AG09309 (cell line): ENCODE measurements around the gene AMPH.

Experiments used
- DNase-seq: peaks from one replicate; pipeline ENCODE4 v3.0.0-alpha.2; 2010; ENCODE audit warnings: low read depth
- H3K4me3 ChIP-seq: 2 replicates; pipeline ENCODE4 v1.5.1; 2011; ENCODE audit warnings: mild to moderate bottlenecking, low read depth, low read length, moderate library complexity; ENCODE audit not compliant: control insufficient read depth
- TF ChIP-seq, protein P1 (sequence below): IDR thresholded peaks from 2 replicates; pipeline ENCODE4 v1.5.1; 2011; ENCODE audit warnings: mild to moderate bottlenecking, low read depth, low read length, inconsistent platforms; ENCODE audit not compliant: insufficient read depth, control insufficient read depth; ENCODE audit errors: missing control alignments

Gene AMPH

DNA sequence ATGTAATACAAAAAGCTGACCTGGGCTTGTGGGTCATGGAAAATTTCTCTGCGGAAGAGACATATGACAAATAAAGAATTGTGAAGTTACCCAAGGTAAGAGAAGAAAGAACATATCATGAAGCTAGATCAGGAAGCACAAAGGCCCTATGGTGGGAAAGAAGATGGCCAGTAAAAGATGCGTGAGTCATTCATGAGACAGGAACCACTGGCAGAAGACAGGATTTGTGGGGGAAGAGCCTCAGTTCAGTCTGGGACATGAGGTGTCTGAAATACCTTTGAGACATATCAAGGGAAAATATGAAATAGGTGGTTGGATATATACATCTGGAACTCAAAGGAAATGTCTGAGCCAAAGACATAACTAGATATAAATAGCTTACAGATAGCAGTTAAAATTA lies 27.7 kb upstream of the AMPH start:
- no peak for DNase-seq
- TF ChIP-seq, protein P1, sequence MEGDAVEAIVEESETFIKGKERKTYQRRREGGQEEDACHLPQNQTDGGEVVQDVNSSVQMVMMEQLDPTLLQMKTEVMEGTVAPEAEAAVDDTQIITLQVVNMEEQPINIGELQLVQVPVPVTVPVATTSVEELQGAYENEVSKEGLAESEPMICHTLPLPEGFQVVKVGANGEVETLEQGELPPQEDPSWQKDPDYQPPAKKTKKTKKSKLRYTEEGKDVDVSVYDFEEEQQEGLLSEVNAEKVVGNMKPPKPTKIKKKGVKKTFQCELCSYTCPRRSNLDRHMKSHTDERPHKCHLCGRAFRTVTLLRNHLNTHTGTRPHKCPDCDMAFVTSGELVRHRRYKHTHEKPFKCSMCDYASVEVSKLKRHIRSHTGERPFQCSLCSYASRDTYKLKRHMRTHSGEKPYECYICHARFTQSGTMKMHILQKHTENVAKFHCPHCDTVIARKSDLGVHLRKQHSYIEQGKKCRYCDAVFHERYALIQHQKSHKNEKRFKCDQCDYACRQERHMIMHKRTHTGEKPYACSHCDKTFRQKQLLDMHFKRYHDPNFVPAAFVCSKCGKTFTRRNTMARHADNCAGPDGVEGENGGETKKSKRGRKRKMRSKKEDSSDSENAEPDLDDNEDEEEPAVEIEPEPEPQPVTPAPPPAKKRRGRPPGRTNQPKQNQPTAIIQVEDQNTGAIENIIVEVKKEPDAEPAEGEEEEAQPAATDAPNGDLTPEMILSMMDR: no peak

DNA sequence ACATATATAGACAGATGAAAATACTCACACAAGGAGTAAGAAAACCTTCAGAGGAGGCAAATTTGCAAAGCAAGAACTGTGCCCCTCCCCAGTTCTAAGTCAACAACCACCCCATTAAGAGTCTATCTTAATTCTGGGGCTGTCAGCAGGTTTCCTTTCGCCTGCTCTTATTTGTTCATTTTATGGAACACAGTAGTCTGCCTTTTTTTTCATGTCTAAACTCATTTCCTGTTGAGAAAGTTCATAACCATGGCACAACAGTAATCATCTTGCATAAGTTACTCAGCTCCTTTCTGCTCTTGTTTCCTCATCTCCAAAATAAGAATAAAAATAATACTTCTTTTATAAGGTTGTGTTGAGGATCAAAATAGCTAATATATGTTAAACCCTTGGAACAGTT lies 25.8 kb upstream of the AMPH start:
- TF ChIP-seq, protein P1: no peak
- no peak for DNase-seq

More for the DNA sequence above, 27.7 kb upstream of the AMPH start:
- no peak overlapping the region for H3K4me3 ChIP-seq

DNA sequence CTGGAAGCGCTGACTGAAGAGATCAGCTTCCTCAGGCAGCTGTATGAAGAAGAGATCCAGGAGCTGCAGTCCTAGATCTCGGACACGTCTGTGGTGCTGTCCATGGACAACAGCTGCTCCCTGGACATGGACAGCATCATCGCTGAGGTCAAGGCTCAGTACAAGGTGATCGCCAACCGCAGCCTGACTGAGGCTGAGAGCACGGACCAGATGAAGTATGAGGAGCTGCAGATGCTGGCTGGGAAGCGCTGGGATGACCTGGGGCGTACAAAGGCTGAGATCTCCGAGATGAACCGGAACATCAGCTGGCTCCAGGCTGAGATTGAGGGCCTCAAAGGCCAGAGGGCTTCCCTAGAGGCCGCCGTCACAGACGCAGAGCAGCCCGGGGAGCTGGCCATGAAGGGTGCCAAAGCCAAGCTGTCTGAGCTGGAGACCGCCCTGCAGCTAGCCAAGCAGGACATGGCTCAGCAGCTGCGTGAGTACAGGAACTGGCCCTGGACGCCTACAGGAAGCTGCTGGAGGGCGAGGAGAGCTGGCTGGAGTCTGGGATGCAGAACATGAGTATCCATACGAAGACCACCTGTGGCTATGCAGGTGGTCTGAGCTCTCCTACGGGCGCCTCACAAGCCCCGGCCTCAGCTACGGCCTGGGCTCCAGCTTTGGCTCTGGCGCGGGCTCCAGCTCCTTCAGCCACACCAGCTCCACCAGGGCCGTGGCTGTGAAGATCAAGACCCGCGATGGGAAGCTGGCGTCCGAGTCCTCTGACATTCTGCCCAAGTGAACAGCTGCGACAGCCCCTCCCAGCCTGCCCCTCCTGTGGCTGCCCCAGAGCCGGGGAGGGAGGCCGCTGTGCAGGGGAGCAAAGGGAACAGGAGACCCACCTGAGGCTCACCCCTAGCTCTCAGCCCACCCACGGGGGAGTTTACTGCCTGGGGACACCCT lies 24.9 kb upstream of the AMPH start:
- DNase-seq: no peak
- no peak overlapping the region for H3K4me3 ChIP-seq
- TF ChIP-seq, protein P1: no peak

More for the DNA sequence above, 25.8 kb upstream of the AMPH start:
- no peak overlapping the region for H3K4me3 ChIP-seq

GRCh38 chr7:38637957-38638356 lies 6.8 kb upstream of the AMPH start:
- TF ChIP-seq, protein P1: no peak
- no peak for DNase-seq

DNA sequence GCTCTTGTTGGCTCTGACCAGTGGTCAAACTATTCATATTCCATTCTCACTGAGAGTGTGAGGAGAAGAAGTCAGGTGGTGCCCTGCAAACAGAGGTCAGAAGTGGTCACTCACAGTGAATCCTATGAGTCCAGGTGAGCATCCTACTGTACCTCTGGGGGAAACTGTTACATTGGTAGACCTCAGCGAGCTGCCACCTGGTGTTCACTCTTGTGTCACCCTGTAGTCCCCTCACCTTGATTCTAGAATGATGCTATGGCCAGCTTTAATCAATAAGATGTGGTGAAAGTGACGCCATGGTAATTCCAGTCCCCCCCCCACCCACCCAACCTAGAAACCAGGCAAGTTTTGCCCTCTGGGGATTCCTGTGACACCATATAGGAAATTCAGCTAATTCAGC lies 1.2 kb upstream of the AMPH start:
- no peak overlapping the region for H3K4me3 ChIP-seq
- DNase-seq: no peak
- TF ChIP-seq, protein P1: no peak

More at GRCh38 chr7:38637957-38638356, 6.8 kb upstream of the AMPH start:
- no peak overlapping the region for H3K4me3 ChIP-seq

DNA sequence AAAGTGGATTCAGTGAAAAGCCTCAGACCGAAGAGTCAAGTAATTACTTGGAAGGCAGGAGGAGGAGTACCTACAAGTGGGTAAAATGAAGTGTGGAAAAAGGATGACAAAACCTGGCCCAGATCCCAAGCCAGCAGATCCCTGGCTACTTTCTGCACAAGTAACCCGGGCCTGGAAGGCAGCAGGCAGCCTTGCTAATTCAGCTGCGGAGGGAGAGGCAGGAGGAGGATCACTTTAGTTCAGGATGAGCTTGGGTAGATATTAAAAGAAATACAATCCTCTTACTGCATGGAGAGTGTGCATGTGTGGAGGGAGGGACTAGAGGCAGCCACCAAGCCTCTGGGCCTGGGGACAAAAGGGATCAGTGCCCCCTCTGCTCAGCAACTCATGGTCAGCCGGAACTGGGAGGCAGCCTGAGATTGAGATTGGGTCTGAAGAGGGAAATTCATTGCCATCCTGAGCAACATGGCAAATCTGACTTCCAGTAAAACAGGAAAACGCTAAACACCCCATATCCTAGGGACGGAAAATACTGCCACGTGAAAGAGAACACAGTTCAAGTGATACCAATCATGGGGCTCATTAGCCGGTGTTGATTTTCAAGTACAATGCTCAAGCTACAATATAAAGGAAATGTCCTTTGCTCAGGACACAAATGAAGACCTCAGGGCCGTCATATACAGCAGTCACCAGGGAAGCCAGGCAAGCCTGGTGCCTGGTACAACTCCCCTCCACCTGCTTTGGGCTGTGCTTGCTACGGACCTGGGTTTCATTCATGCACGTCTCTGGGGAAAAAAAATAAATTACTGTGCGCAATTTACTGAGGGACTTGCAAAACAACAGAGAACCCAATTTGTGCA lies 1.3 kb downstream of the AMPH start:
- TF ChIP-seq, protein P1: no peak
- DNase-seq: peak; percentile 7
- H3K4me3 ChIP-seq: no peak overlapping the region
